Left ventricle myocardium inferior (tissue), 1 donor: Measurements from ENCODE around the gene TSG101. TPM values are rescaled to one million over a fixed set of nuclear protein-coding genes. Genes with fewer than 3 reads are reported as not detected.

Source experiments
- DNase-seq: peaks from one replicate; pipeline ENCODE4 v3.0.0-alpha.2; 2020
- H3K27ac ChIP-seq: fragments of 200-600 bp; replicated peaks from 2 replicates; pipeline ENCODE4 v1.8.0; 2021
- H3K27me3 ChIP-seq: fragments of 200-600 bp; 2 replicates; pipeline ENCODE4 v1.8.0; 2021; ENCODE audit warnings: low read depth
- H3K36me3 ChIP-seq: fragments of 200-600 bp; 2 replicates; pipeline ENCODE4 v1.8.0; 2021
- H3K4me1 ChIP-seq: fragments of 200-600 bp; 2 replicates; pipeline ENCODE4 v1.8.0; 2021
- H3K4me3 ChIP-seq: fragments of 200-600 bp; 2 replicates; pipeline ENCODE4 v1.8.0; 2021; ENCODE audit warnings: mild to moderate bottlenecking, moderate library complexity
- H3K9me3 ChIP-seq: fragments of 200-600 bp; replicated peaks from 2 replicates; pipeline ENCODE4 v1.8.0; 2021
- CTCF ChIP-seq: fragments of 200-600 bp; IDR thresholded peaks from 2 replicates; pipeline ENCODE4 v1.8.0; 2021; ENCODE audit warnings: antibody characterized with exemption, mild to moderate bottlenecking, borderline replicate concordance
- intact Hi-C: fragments of 100-400 bp; cut with micrococcal nuclease; formaldehyde crosslinking; loops from one replicate; pipeline ENCODE4 v1.11.0; 2022
- total RNA-seq: library from RNA; stranded (reverse); fragmentation: NEBNext Ultra II Directional; extraction: Animal tissue kit (Norgen Biotek cat#: 25700); gene quantifications from one replicate; pipeline ENCODE4 v1.2.1, GENCODE V29; 2021
- donor health status: DM: no; HTN: yes; CAD: no; lungs with severe emphysema.

The TSG101 gene
- total RNA-seq, 1 donor from 2014 or later = 70.9 TPM

DNA sequence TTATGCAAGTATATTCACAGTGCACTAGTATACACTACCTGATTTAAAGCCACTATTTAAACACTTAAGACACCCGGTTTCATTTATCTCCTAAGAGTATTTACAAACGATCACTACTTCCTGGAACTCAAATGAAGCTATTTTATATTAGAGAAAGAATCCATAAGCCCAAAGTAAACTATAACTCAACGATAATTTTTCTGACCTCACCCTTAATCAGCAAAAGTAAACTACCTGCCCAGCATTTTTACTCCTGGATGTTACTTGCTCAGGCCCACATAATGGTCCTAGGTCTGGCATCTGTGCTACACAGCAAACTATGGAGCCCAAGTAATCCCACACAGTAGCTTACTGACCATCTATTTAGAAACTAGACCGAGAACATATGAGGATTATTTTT is 33.4 kb downstream of the TSG101 start:
- peaks cover 15% of the 10 kb centered on the region for H3K4me1 ChIP-seq
- TF ChIP-seq CTCF = no peak
- H3K9me3 ChIP-seq = no peaks in the 10 kb centered on the region
- no peak overlapping the region for H3K27ac ChIP-seq
- intact Hi-C loops = no loop called here
- DNase-seq = no peak
- H3K4me3 ChIP-seq = no peak overlapping the region
- H3K27me3 ChIP-seq = no peaks in the 10 kb centered on the region
- H3K36me3 ChIP-seq = peaks cover 57% of the 10 kb centered on the region

DNA sequence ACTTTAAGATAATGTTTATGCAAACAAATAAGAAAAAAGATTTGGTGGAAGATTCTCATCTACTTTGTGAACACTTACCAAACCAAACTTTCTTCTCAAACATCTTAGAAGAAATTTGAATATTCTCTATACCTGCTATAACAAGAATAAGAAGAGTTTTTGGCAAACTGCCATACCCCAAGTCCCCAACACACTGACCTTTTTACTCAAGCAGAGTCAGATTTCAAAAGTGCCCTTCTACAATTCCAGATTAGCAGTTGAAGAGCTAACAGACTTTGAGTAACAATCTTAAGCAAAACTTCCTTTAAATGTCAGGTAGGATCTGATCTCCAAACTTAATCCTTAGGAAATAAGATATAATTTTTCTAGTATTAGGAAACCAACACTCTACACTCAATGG is 33.9 kb downstream of the TSG101 start:
- no peak for DNase-seq
- intact Hi-C loops = no loop called here
- Histone ChIP-seq H3K9me3 (no peaks in the 10 kb centered on the region), H3K36me3 (peaks cover 53% of the 10 kb centered on the region), H3K4me3 (no peak overlapping the region), H3K27ac (no peak overlapping the region), H3K27me3 (no peaks in the 10 kb centered on the region), H3K4me1 (peaks cover 15% of the 10 kb centered on the region)
- no peak for TF ChIP-seq CTCF

DNA sequence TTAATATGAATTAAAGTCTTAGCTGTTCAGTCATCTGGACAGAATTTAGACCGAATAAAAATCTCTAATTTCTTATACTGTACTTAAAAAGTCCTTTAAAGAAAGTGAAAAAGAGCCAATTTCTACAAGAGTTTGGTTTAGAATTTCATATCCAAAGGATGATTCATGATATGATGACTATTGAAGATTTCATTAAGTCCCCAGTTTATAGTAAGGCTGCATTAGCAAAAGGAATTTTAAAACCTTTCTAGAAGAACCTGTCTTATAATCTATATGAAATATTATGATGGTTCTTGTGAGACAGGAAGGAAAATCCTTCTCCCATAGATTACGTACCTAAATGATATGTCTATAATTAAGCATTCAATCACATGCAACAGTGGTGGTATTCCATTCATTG is 34.8 kb downstream of the TSG101 start:
- intact Hi-C loops = no loop called here
- Histone ChIP-seq H3K36me3 (peaks cover 48% of the 10 kb centered on the region), H3K4me3 (no peak overlapping the region), H3K9me3 (no peaks in the 10 kb centered on the region), H3K4me1 (peaks cover 15% of the 10 kb centered on the region), H3K27me3 (no peaks in the 10 kb centered on the region), H3K27ac (no peak overlapping the region)
- DNase-seq = no peak
- no peak for TF ChIP-seq CTCF

- Histone ChIP-seq H3K27ac (no peak overlapping the region), H3K36me3 (peaks cover 44% of the 10 kb centered on the region)
- no peak for TF ChIP-seq CTCF
These were observed 35.8 kb downstream of the TSG101 start for GRCh38 chr11:18490736-18491485.

GRCh38 chr11:18490319-18490718 is 36.4 kb downstream of the TSG101 start:
- Histone ChIP-seq H3K27ac (no peak overlapping the region), H3K36me3 (peaks cover 44% of the 10 kb centered on the region)
- intact Hi-C loops = no loop called here

More at GRCh38 chr11:18490736-18491485, 35.8 kb downstream of the TSG101 start:
- peaks cover 15% of the 10 kb centered on the region for H3K4me1 ChIP-seq
- intact Hi-C loops = no loop called here
- DNase-seq = no peak
- H3K27me3 ChIP-seq = no peaks in the 10 kb centered on the region
- H3K4me3 ChIP-seq = no peak overlapping the region
- H3K9me3 ChIP-seq = no peaks in the 10 kb centered on the region

More at GRCh38 chr11:18490319-18490718, 36.4 kb downstream of the TSG101 start:
- H3K27me3 ChIP-seq = no peaks in the 10 kb centered on the region
- no peak overlapping the region for H3K4me3 ChIP-seq
- H3K4me1 ChIP-seq = peaks cover 15% of the 10 kb centered on the region
- no peak for TF ChIP-seq CTCF
- DNase-seq = no peak
- no peaks in the 10 kb centered on the region for H3K9me3 ChIP-seq
